ENCODE data around the gene RIN3.

RIN3 gene

GRCh38 chr14:92586963-92587699 lies 73.5 kb downstream of the RIN3 start:
- no peak for TF ChIP-seq CTCF (IDR thresholded peaks at IDR 0.05; ENCODE audit: low read depth, low read length)
- DNase-seq (ENCODE audit: extremely low read depth, low read depth) = no peak

GRCh38 chr14:92587700-92588085 lies 74.1 kb downstream of the RIN3 start:
- no peak for TF ChIP-seq CTCF (IDR thresholded peaks at IDR 0.05; ENCODE audit: low read depth, low read length)
- no peak for DNase-seq (ENCODE audit: extremely low read depth, low read depth)

GRCh38 chr14:92589213-92589852 lies 75.8 kb downstream of the RIN3 start:
- DNase-seq (ENCODE audit: extremely low read depth, low read depth) = no peak
- TF ChIP-seq CTCF (IDR thresholded peaks at IDR 0.05; ENCODE audit: low read depth, low read length) = peak; percentile 37

- DNase-seq (ENCODE audit: extremely low read depth, low read depth) = no peak
- TF ChIP-seq CTCF (IDR thresholded peaks at IDR 0.05; ENCODE audit: low read depth, low read length) = no peak
Observed at GRCh38 chr14:92590176-92590575, 76.6 kb downstream of the RIN3 start.

GRCh38 chr14:92590941-92591340 lies 77.4 kb downstream of the RIN3 start:
- no peak for DNase-seq (ENCODE audit: extremely low read depth, low read depth)
- TF ChIP-seq CTCF (IDR thresholded peaks at IDR 0.05; ENCODE audit: low read depth, low read length) = no peak

- DNase-seq (ENCODE audit: extremely low read depth, low read depth) = no peak
- TF ChIP-seq CTCF (IDR thresholded peaks at IDR 0.05; ENCODE audit: low read depth, low read length) = no peak
Observed at GRCh38 chr14:92591346-92591745, 77.8 kb downstream of the RIN3 start.

GRCh38 chr14:92595267-92595666 lies 81.7 kb downstream of the RIN3 start:
- no peak for TF ChIP-seq CTCF (IDR thresholded peaks at IDR 0.05; ENCODE audit: low read depth, low read length)
- DNase-seq (ENCODE audit: extremely low read depth, low read depth) = no peak
